H1 (cell line): ENCODE results near the gene KCNQ1. TPM values are rescaled to one million over a fixed set of nuclear protein-coding genes. Genes with fewer than 3 reads are reported as not detected.

Experiments
- CTCF ChIA-PET: fragments of 300-600 bp; sonication (Branson Sonifier 250); formaldehyde crosslinking; loops from one replicate; lab custom pipeline; 2021; ENCODE audit not compliant: partially characterized antibody; lab: Charles Lee
- POLR2A ChIA-PET: fragments of 300-600 bp; sonication (Branson Sonifier 250); formaldehyde crosslinking; loops from one replicate; lab custom pipeline; 2021; ENCODE audit warnings: inconsistent platforms; ENCODE audit not compliant: partially characterized antibody; lab: Charles Lee
- DNase-seq, 2 experiments: peaks; one replicate each; pipeline versions ENCODE4 v3.0.0 to v3.0.0-alpha.2; 2010 to 2022; ENCODE audit warnings: low spot score in 2 of 2, low read depth in 1 of 2, mixed read lengths in 1 of 2
- FAIRE-seq: peaks from 2 replicates; lab custom pipeline; 2011; peaks lifted over from hg19 to GRCh38; lab: Jason Lieb, UNC
- H2AFZ ChIP-seq: 2 replicates; pipeline ENCODE4 v1.8.1; 2012; ENCODE audit warnings: low read length, inconsistent platforms
- H2AK5ac ChIP-seq: 2 replicates; pipeline ENCODE4 v1.6.1; 2013; ENCODE audit warnings: low read depth, low read length
- H2BK120ac ChIP-seq: replicated peaks from 2 replicates; pipeline ENCODE3; 2013; ENCODE audit warnings: low read depth, low read length, inconsistent platforms
- H2BK12ac ChIP-seq: 2 replicates; pipeline ENCODE4 v1.6.1; 2013; ENCODE audit warnings: low read depth, low read length
- H2BK15ac ChIP-seq: 2 replicates; pipeline ENCODE4 v1.6.1; 2013; ENCODE audit warnings: low read length
- H2BK20ac ChIP-seq: 2 replicates; pipeline ENCODE4 v1.6.1; 2013; ENCODE audit warnings: low read length
- H2BK5ac ChIP-seq: 2 replicates; pipeline ENCODE4 v1.6.1; 2013; ENCODE audit warnings: low read depth, low read length
- H3K14ac ChIP-seq: 2 replicates; pipeline ENCODE4 v1.6.1; 2013; ENCODE audit warnings: inconsistent platforms; ENCODE audit not compliant: insufficient read length
- H3K18ac ChIP-seq: 2 replicates; pipeline ENCODE4 v1.6.1; 2013; ENCODE audit warnings: low read length; ENCODE audit errors: extremely low read depth
- H3K23ac ChIP-seq: 2 replicates; pipeline ENCODE4 v1.6.1; 2013; ENCODE audit warnings: inconsistent platforms; ENCODE audit not compliant: insufficient read length
- H3K23me2 ChIP-seq: 2 replicates; pipeline ENCODE4 v1.6.1; 2013; ENCODE audit warnings: low read depth, low read length
- H3K27ac ChIP-seq: 2 replicates; pipeline ENCODE4 v1.6.1; 2011; ENCODE audit warnings: low read depth, low read length, inconsistent platforms
- H3K27me3 ChIP-seq, 4 experiments: replicated peaks in 1 of 4; 1 replicate in 1 of 4; 2 replicates in 3 of 4; pipeline versions ENCODE4 v1.6.1 to v1.8.1; 2011 to 2013; ENCODE audit warnings: low read length in 3 of 4, mild to moderate bottlenecking in 3 of 4, inconsistent platforms in 2 of 4, mixed read lengths in 2 of 4, moderate library complexity in 1 of 4; ENCODE audit not compliant: control insufficient read depth in 3 of 4, insufficient read depth in 3 of 4; ENCODE audit errors: extremely low read depth in 1 of 4
- H3K36me3 ChIP-seq, 4 experiments: 2 replicates each; pipeline versions ENCODE4 v1.6.1 to v1.8.1; 2011 to 2013; ENCODE audit warnings: mild to moderate bottlenecking in 4 of 4, low read length in 3 of 4, moderate library complexity in 2 of 4, control low read depth in 1 of 4, inconsistent platforms in 1 of 4; ENCODE audit not compliant: insufficient read depth in 4 of 4, control insufficient read depth in 2 of 4
- H3K4ac ChIP-seq: replicated peaks from 2 replicates; pipeline ENCODE3; 2013; ENCODE audit warnings: low read length, low read depth, mixed read lengths, inconsistent platforms; ENCODE audit not compliant: insufficient read length
- H3K4me1 ChIP-seq, 4 experiments: replicated peaks in 1 of 4; 1 replicate in 1 of 4; 2 replicates in 3 of 4; pipeline versions ENCODE4 v1.6.1 to v1.8.1; 2011 to 2013; ENCODE audit warnings: low read length in 3 of 4, inconsistent platforms in 2 of 4, mixed read lengths in 1 of 4; ENCODE audit not compliant: insufficient read depth in 4 of 4, control insufficient read depth in 3 of 4
- H3K4me2 ChIP-seq, 2 experiments: 2 replicates each; pipeline versions ENCODE4 v1.6.1 to v1.8.1; 2011 to 2013; ENCODE audit warnings: low read depth in 2 of 2, low read length in 2 of 2, control low read depth in 1 of 2, inconsistent platforms in 1 of 2, mild to moderate bottlenecking in 1 of 2; ENCODE audit not compliant: insufficient read depth in 1 of 2
- H3K4me3 ChIP-seq, 4 experiments: fragments of 200-600, 300-600 bp in 1 of 4; sonication (generic), shearing (Covaris generic), sonication (Bioruptor Twin) in 1 of 4; 2 replicates each; pipeline versions ENCODE4 v1.5.1 to v1.8.1; 2011 to 2016; ENCODE audit warnings: low read length in 4 of 4, low read depth in 3 of 4, control low read depth in 2 of 4, inconsistent platforms in 2 of 4, mild to moderate bottlenecking in 2 of 4, mixed read lengths in 1 of 4, moderate library complexity in 1 of 4; ENCODE audit not compliant: insufficient read depth in 2 of 4; ENCODE audit errors: extremely low read depth in 1 of 4
- H3K56ac ChIP-seq: replicated peaks from 2 replicates; pipeline ENCODE3; 2013; ENCODE audit warnings: low read depth, mild to moderate bottlenecking, mixed read lengths, low read length, inconsistent platforms; ENCODE audit not compliant: insufficient read length
- H3K79me1 ChIP-seq: 2 replicates; pipeline ENCODE4 v1.6.1; 2013; ENCODE audit warnings: low read depth, low read length, control low read depth
- H3K79me2 ChIP-seq, 2 experiments: 2 replicates each; pipeline versions ENCODE4 v1.6.1 to v1.8.1; 2012 to 2013; ENCODE audit warnings: low read length in 2 of 2, mild to moderate bottlenecking in 2 of 2, inconsistent platforms in 1 of 2; ENCODE audit not compliant: insufficient read depth in 2 of 2, control insufficient read depth in 1 of 2
- H3K9ac ChIP-seq, 4 experiments: replicated peaks in 1 of 4; 1 replicate in 1 of 4; 2 replicates in 3 of 4; pipeline versions ENCODE4 v1.6.1 to v1.8.1; 2011 to 2013; ENCODE audit warnings: low read depth in 3 of 4, low read length in 3 of 4, control low read depth in 2 of 4, mild to moderate bottlenecking in 2 of 4, moderate library complexity in 2 of 4, inconsistent platforms in 1 of 4; ENCODE audit errors: extremely low read depth in 1 of 4
- H3K9me3 ChIP-seq, 2 experiments: 2 replicates each; pipeline versions ENCODE4 v1.6.1 to v1.8.1; 2012 to 2013; ENCODE audit warnings: mild to moderate bottlenecking in 2 of 2, moderate library complexity in 2 of 2, control low read depth in 1 of 2, inconsistent platforms in 1 of 2, low read depth in 1 of 2, low read length in 1 of 2, mixed read lengths in 1 of 2; ENCODE audit not compliant: insufficient read depth in 2 of 2
- H4K20me1 ChIP-seq, 2 experiments: replicated peaks in 1 of 2; 2 replicates each; pipeline versions ENCODE3 to v1.8.1; 2011 to 2013; ENCODE audit warnings: inconsistent platforms in 2 of 2, low read length in 2 of 2, mild to moderate bottlenecking in 1 of 2; ENCODE audit not compliant: insufficient read depth in 2 of 2, control insufficient read depth in 1 of 2
- H4K5ac ChIP-seq: 2 replicates; pipeline ENCODE4 v1.6.1; 2013; ENCODE audit warnings: low read length, low read depth, mixed read lengths, inconsistent platforms; ENCODE audit not compliant: insufficient read length
- H4K8ac ChIP-seq: 2 replicates; pipeline ENCODE4 v1.8.0; 2013; ENCODE audit warnings: mild to moderate bottlenecking, moderate library complexity, low read length, inconsistent platforms; ENCODE audit not compliant: insufficient read depth; ENCODE audit errors: extremely low read depth
- H4K91ac ChIP-seq: replicated peaks from 2 replicates; pipeline ENCODE3; 2013; ENCODE audit warnings: low read length, mixed read lengths, inconsistent platforms; ENCODE audit not compliant: insufficient read length
- BCL11A ChIP-seq, 2 experiments: IDR thresholded peaks; one replicate each; pipeline ENCODE4 v1.6.1; 2011; ENCODE audit warnings: low read depth in 2 of 2, low read length in 2 of 2, mild to moderate bottlenecking in 2 of 2
- EP300 ChIP-seq, 2 experiments: IDR thresholded peaks; 1 replicate in 1 of 2; 2 replicates in 1 of 2; pipeline ENCODE4 v1.6.1; 2011 to 2012; ENCODE audit warnings: low read depth in 2 of 2, low read length in 2 of 2, mild to moderate bottlenecking in 2 of 2, borderline replicate concordance in 1 of 2, inconsistent platforms in 1 of 2, moderate library complexity in 1 of 2
- KDM5A ChIP-seq: fragments of 200-600 bp; IDR thresholded peaks from 2 replicates; pipeline ENCODE4 v1.7.1; 2012; ENCODE audit warnings: mild to moderate bottlenecking, low read length, inconsistent platforms, mixed read lengths
- SP2 ChIP-seq: IDR thresholded peaks from 2 replicates; pipeline ENCODE4 v1.6.1; 2012; ENCODE audit warnings: mild to moderate bottlenecking, low read length, inconsistent platforms
- TCF12 ChIP-seq: IDR thresholded peaks from 2 replicates; pipeline ENCODE4 v1.6.1; 2011; ENCODE audit warnings: low read depth, mild to moderate bottlenecking, low read length
- WGBS, 2 experiments: shearing (Covaris generic) in 1 of 2; methylation state at CpG; one replicate each; pipeline versions ENCODE4 v1.1.6 to v1.1.7; 2013 to 2015; ENCODE audit warnings: low lambda C conversion rate in 2 of 2, mixed read lengths in 2 of 2, inconsistent platforms in 1 of 2, low coverage in 1 of 2, missing lambda C conversion rate in 1 of 2; ENCODE audit not compliant: insufficient replicate concordance in 2 of 2, insufficient coverage in 1 of 2, insufficient read length in 1 of 2; ENCODE audit errors: extremely low coverage in 1 of 2, missing lambda C conversion rate in 1 of 2; 5-methylcytosine and 5-hydroxymethylcytosine counted together
- polyA plus RNA-seq, 7 experiments: library from polyadenylated mRNA; depleted of rRNA in 3 of 7; stranded (reverse) in 5 of 7; unstranded in 2 of 7; fragments of >200 nt in 5 of 7; fragments of 200-250 nt in 2 of 7; gene quantifications; 1 replicate in 5 of 7; 2 replicates in 1 of 7; 4 replicates in 1 of 7; pipeline versions ENCODE4 v1.2.1 to v1.2.3, GENCODE V29; 2011 to 2013; ENCODE audit warnings: missing spikeins in 2 of 7, mixed read lengths in 2 of 7
- total RNA-seq: library from RNA; stranded (reverse); fragmentation: NEBNext Ultra II Directional; extraction: Animal tissue kit (Norgen Biotek cat#: 25700); gene quantifications from 2 replicates; pipeline ENCODE4 v1.2.1, GENCODE V29; 2021
- TF ChIP-seq, protein P1 (sequence below), 3 experiments: IDR thresholded peaks; 1 replicate in 2 of 3; 2 replicates in 1 of 3; pipeline versions ENCODE4 v1.5.1 to v1.6.1; 2011; ENCODE audit warnings: low read length in 3 of 3, mild to moderate bottlenecking in 3 of 3, inconsistent platforms in 2 of 3, low read depth in 1 of 3, moderate library complexity in 1 of 3; ENCODE audit not compliant: insufficient read depth in 1 of 3; ENCODE audit errors: control extremely low read depth in 1 of 3

KCNQ1 gene
- total and polyA plus RNA-seq, 2 of the 8 experiments (the other 6 are each of a cell fraction or from before 2014, with no cell fraction given): 1.9 to 2.0 TPM

DNA sequence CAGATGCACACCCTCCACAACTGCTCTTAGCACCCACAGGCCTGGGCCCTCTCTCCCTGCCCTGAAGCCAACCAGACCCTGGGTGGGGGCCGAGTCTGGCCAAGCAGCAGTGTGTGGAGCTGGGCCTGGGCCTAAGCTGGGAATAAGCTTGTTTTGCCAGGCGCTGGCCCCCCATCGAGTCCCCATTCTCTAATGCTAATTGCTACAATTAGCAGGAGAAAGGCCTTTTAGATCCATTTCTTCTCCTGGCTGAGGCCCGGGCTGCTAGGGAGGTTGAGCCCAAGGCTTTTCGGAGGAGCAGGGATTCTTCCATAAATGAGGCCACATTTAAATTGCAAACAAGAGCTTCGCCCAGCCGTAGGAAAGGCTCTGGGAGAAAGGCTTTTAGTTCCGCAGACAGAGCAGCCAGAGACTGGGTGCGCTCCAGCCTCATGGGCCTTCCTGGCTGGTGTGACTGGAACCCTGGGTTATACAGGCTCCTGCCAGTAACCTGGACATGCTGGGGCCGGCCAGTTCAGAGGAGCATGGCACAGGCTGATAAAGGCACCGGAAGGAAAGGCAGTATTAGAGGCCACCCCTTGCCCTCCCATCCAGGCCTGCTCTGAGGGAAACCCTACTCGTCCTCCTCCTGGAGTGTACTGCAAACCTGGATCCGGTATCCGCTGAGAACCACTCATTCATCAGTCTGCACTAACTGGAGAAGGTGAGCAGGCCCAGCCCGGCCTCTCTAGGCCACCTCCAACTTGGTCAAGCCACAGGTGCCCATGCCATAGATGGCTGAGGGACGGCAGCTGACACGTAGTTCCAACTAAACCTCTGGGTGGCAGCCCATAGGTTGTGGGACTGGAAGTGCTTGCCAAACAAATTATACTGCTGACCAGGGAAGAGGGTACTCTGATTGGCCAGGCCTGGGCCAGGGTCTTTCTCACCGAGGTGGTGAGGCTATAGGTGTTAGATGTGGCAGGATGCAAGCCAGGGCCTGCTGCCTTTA, 248.8 kb downstream of the KCNQ1 start:
- Histone ChIP-seq H3K36me3 (no peaks in the 10 kb centered on the region), H2BK20ac (peak overlapping the region; percentile 94), H3K79me1 (peaks cover 9% of the 10 kb centered on the region), H3K27ac (peak overlapping the region; percentile 78), H2AK5ac (peak overlapping the region; percentile 100), H3K23me2 (no peaks in the 10 kb centered on the region; the same call in 1 of the 2 replicates), H3K79me2 (peaks cover 0 to 74% of the 10 kb centered on the region in 2 experiments; a peak in 2 of 4 replicates), H3K18ac (peak overlapping the region; percentile 98), H3K56ac (peak overlapping the region; percentile 18), H3K14ac (no peak overlapping the region), H4K8ac (peak overlapping the region; percentile 69; the same call in 1 of the 2 replicates), H3K9me3 (no peaks in the 10 kb centered on the region), H2BK15ac (no peak overlapping the region; the same call in 1 of the 2 replicates), H3K4me2 (peak overlapping the region; percentile 65 to 76), H3K4me3 (peak overlapping the region in 3 of 4 experiments; percentile 12 to 33 (median 24); a peak in 6 of 8 replicates), H2BK5ac (peak overlapping the region; percentile 93), H3K23ac (no peak overlapping the region), H4K5ac (peak overlapping the region; percentile 74), H4K91ac (peak overlapping the region; percentile 63), H3K4me1 (peaks cover 40 to 61% (median 55%) of the 10 kb centered on the region in 4 experiments), H2BK120ac (peak overlapping the region; percentile 51), H2AFZ (no peak overlapping the region), H4K20me1 (peaks cover 0 to 14% of the 10 kb centered on the region in 2 experiments), H2BK12ac (peak overlapping the region; percentile 99), H3K4ac (peak overlapping the region; percentile 15), H3K27me3 (peaks cover 0 to under 1% (median 0%) of the 10 kb centered on the region in 4 experiments; a peak in 1 of 7 replicates), H3K9ac (peak overlapping the region in 3 of 4 experiments; percentile 40 to 58 (median 47); a peak in 5 of 7 replicates)
- ChIA-PET CTCF (interaction anchor here (0.6 to 1.8 kb wide), 14 partner anchors 8 to 212 kb away, joined by 3 to 5 read pairs (median 3); no protein-coding TSS in a partner anchor), POLR2A (interaction anchor here (0.5 to 2.5 kb wide), 17 partner anchors 9 to 237 kb away, joined by 3 to 11 read pairs (median 4); partner anchors contain the start of gene CDKN1C)
- DNase-seq (peak; percentile 91 to 95), FAIRE-seq (peak; percentile 96)
- 7% methylated on average over 18 of the region's 18 CpGs; no CpG with 5 or more reads in 1 of the 2 experiments for WGBS, 2 experiments
- TF ChIP-seq KDM5A (no peak), TCF12 (peak; percentile 82), SP2 (no peak), BCL11A (IDR thresholded peaks at IDR 0.05; ENCODE audit: low read depth in 2 of 2, low read length in 2 of 2) (peak in 1 of 2 experiments; percentile 29), EP300 (IDR thresholded peaks at IDR 0.05; ENCODE audit: borderline replicate concordance in 1 of 2, low read depth in 2 of 2, low read length in 2 of 2) (peak in 1 of 2 experiments; percentile 82; a peak in 1 of 3 replicates)
- TF ChIP-seq, protein P1, sequence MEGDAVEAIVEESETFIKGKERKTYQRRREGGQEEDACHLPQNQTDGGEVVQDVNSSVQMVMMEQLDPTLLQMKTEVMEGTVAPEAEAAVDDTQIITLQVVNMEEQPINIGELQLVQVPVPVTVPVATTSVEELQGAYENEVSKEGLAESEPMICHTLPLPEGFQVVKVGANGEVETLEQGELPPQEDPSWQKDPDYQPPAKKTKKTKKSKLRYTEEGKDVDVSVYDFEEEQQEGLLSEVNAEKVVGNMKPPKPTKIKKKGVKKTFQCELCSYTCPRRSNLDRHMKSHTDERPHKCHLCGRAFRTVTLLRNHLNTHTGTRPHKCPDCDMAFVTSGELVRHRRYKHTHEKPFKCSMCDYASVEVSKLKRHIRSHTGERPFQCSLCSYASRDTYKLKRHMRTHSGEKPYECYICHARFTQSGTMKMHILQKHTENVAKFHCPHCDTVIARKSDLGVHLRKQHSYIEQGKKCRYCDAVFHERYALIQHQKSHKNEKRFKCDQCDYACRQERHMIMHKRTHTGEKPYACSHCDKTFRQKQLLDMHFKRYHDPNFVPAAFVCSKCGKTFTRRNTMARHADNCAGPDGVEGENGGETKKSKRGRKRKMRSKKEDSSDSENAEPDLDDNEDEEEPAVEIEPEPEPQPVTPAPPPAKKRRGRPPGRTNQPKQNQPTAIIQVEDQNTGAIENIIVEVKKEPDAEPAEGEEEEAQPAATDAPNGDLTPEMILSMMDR (IDR thresholded peaks at IDR 0.05; ENCODE audit: control extremely low read depth in 1 of 3, insufficient read depth in 1 of 3, low read depth in 1 of 3, low read length in 3 of 3): peak in 2 of 3 experiments; percentile 13 to 32; a peak in 1 of 4 replicates
